ENCODE data around the gene KCNH1. TPM values are rescaled to one million over a fixed set of nuclear protein-coding genes. Genes with fewer than 3 reads are reported as not detected.

KCNH1 gene
- total and polyA plus RNA-seq, 2 experiments from 2014 or later, result 0.28 TPM; not detected in 1

DNA sequence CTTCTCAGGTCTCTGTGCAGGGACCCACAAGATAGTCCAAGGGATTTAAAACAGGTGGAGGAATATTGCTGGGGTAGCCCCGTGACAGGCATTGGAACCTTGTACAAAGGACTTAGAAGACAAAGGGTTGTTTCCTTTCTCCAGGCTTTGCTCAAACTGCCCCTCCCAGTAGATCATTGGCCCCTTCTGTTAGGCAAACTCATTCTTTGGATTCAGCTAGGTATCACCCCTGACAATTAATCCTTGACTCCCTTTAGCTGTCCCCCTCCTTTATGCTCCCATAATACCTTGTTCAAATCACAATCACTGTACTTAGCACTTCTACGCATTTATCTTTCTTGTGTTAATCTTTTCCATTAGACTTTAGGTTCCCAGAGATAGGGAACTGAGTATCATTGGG lies 360.5 kb downstream of the KCNH1 start:
- Histone ChIP-seq H3K79me2 (replicated peaks; ENCODE audit: insufficient read depth) (no peaks in the 10 kb centered on the region), H3K27ac (ENCODE audit: low read depth) (no peak overlapping the region), H3K36me3 (ENCODE audit: insufficient read depth) (no peaks in the 10 kb centered on the region), H3F3A (replicated peaks; ENCODE audit: low read depth) (no peaks in the 10 kb centered on the region), H3K4me3 (no peak overlapping the region), H4K20me1 (replicated peaks; ENCODE audit: insufficient read depth) (no peaks in the 10 kb centered on the region), H3K27me3 (ENCODE audit: insufficient read depth) (no peaks in the 10 kb centered on the region), H3K9me2 (ENCODE audit: insufficient read depth) (no peaks in the 10 kb centered on the region), H2AFZ (no peak overlapping the region), H3K4me1 (ENCODE audit: insufficient read depth) (no peaks in the 10 kb centered on the region), H3K4me2 (no peak overlapping the region)
- Mint-ChIP-seq H3K4me3 (no peak overlapping the region), H3K27ac (no peak overlapping the region; the same call in 1 of the 2 replicates), H3K4me1 (peaks cover 8% of the 10 kb centered on the region), H3K27me3 (ENCODE audit: insufficient read depth, low read depth, poor library complexity) (no peaks in the 10 kb centered on the region), H3K9me3 (no peaks in the 10 kb centered on the region), H3K36me3 (ENCODE audit: low read depth) (no peaks in the 10 kb centered on the region)
- DNase-seq (ENCODE audit: low spot score) (peak; percentile 10), ATAC-seq (no peak)
- TF ChIP-seq, protein P1, sequence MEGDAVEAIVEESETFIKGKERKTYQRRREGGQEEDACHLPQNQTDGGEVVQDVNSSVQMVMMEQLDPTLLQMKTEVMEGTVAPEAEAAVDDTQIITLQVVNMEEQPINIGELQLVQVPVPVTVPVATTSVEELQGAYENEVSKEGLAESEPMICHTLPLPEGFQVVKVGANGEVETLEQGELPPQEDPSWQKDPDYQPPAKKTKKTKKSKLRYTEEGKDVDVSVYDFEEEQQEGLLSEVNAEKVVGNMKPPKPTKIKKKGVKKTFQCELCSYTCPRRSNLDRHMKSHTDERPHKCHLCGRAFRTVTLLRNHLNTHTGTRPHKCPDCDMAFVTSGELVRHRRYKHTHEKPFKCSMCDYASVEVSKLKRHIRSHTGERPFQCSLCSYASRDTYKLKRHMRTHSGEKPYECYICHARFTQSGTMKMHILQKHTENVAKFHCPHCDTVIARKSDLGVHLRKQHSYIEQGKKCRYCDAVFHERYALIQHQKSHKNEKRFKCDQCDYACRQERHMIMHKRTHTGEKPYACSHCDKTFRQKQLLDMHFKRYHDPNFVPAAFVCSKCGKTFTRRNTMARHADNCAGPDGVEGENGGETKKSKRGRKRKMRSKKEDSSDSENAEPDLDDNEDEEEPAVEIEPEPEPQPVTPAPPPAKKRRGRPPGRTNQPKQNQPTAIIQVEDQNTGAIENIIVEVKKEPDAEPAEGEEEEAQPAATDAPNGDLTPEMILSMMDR (conservative IDR thresholded peaks at IDR 0.05; ENCODE audit: low read depth in 2 of 2), result no peak
- TF ChIP-seq NANOG (IDR thresholded peaks at IDR 0.05; ENCODE audit: borderline replicate concordance) (no peak), STAT1 (IDR thresholded peaks at IDR 0.05; ENCODE audit: unreplicated experiment) (no peak), CREB1 (CRISPR knock-in tag; IDR thresholded peaks at IDR 0.05; ENCODE audit: low read depth) (no peak), ZNF114 (CRISPR knock-in tag; IDR thresholded peaks at IDR 0.05) (no peak), JUNB (IDR thresholded peaks at IDR 0.05; ENCODE audit: unreplicated experiment) (no peak), POLR2AphosphoS5 (IDR thresholded peaks at IDR 0.05; ENCODE audit: low read depth) (no peak), ZNF331 (CRISPR knock-in tag; IDR thresholded peaks at IDR 0.05; ENCODE audit: low read depth) (no peak), EZH2phosphoT487 (IDR thresholded peaks at IDR 0.05; ENCODE audit: unreplicated experiment) (no peak), EZH2 (IDR thresholded peaks at IDR 0.05; ENCODE audit: low read depth, unreplicated experiment) (no peak)
- TF ChIP-seq, protein P2, sequence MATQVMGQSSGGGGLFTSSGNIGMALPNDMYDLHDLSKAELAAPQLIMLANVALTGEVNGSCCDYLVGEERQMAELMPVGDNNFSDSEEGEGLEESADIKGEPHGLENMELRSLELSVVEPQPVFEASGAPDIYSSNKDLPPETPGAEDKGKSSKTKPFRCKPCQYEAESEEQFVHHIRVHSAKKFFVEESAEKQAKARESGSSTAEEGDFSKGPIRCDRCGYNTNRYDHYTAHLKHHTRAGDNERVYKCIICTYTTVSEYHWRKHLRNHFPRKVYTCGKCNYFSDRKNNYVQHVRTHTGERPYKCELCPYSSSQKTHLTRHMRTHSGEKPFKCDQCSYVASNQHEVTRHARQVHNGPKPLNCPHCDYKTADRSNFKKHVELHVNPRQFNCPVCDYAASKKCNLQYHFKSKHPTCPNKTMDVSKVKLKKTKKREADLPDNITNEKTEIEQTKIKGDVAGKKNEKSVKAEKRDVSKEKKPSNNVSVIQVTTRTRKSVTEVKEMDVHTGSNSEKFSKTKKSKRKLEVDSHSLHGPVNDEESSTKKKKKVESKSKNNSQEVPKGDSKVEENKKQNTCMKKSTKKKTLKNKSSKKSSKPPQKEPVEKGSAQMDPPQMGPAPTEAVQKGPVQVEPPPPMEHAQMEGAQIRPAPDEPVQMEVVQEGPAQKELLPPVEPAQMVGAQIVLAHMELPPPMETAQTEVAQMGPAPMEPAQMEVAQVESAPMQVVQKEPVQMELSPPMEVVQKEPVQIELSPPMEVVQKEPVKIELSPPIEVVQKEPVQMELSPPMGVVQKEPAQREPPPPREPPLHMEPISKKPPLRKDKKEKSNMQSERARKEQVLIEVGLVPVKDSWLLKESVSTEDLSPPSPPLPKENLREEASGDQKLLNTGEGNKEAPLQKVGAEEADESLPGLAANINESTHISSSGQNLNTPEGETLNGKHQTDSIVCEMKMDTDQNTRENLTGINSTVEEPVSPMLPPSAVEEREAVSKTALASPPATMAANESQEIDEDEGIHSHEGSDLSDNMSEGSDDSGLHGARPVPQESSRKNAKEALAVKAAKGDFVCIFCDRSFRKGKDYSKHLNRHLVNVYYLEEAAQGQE (IDR thresholded peaks at IDR 0.05; ENCODE audit: unreplicated experiment), result no peak
- TF ChIP-seq, protein P3, sequence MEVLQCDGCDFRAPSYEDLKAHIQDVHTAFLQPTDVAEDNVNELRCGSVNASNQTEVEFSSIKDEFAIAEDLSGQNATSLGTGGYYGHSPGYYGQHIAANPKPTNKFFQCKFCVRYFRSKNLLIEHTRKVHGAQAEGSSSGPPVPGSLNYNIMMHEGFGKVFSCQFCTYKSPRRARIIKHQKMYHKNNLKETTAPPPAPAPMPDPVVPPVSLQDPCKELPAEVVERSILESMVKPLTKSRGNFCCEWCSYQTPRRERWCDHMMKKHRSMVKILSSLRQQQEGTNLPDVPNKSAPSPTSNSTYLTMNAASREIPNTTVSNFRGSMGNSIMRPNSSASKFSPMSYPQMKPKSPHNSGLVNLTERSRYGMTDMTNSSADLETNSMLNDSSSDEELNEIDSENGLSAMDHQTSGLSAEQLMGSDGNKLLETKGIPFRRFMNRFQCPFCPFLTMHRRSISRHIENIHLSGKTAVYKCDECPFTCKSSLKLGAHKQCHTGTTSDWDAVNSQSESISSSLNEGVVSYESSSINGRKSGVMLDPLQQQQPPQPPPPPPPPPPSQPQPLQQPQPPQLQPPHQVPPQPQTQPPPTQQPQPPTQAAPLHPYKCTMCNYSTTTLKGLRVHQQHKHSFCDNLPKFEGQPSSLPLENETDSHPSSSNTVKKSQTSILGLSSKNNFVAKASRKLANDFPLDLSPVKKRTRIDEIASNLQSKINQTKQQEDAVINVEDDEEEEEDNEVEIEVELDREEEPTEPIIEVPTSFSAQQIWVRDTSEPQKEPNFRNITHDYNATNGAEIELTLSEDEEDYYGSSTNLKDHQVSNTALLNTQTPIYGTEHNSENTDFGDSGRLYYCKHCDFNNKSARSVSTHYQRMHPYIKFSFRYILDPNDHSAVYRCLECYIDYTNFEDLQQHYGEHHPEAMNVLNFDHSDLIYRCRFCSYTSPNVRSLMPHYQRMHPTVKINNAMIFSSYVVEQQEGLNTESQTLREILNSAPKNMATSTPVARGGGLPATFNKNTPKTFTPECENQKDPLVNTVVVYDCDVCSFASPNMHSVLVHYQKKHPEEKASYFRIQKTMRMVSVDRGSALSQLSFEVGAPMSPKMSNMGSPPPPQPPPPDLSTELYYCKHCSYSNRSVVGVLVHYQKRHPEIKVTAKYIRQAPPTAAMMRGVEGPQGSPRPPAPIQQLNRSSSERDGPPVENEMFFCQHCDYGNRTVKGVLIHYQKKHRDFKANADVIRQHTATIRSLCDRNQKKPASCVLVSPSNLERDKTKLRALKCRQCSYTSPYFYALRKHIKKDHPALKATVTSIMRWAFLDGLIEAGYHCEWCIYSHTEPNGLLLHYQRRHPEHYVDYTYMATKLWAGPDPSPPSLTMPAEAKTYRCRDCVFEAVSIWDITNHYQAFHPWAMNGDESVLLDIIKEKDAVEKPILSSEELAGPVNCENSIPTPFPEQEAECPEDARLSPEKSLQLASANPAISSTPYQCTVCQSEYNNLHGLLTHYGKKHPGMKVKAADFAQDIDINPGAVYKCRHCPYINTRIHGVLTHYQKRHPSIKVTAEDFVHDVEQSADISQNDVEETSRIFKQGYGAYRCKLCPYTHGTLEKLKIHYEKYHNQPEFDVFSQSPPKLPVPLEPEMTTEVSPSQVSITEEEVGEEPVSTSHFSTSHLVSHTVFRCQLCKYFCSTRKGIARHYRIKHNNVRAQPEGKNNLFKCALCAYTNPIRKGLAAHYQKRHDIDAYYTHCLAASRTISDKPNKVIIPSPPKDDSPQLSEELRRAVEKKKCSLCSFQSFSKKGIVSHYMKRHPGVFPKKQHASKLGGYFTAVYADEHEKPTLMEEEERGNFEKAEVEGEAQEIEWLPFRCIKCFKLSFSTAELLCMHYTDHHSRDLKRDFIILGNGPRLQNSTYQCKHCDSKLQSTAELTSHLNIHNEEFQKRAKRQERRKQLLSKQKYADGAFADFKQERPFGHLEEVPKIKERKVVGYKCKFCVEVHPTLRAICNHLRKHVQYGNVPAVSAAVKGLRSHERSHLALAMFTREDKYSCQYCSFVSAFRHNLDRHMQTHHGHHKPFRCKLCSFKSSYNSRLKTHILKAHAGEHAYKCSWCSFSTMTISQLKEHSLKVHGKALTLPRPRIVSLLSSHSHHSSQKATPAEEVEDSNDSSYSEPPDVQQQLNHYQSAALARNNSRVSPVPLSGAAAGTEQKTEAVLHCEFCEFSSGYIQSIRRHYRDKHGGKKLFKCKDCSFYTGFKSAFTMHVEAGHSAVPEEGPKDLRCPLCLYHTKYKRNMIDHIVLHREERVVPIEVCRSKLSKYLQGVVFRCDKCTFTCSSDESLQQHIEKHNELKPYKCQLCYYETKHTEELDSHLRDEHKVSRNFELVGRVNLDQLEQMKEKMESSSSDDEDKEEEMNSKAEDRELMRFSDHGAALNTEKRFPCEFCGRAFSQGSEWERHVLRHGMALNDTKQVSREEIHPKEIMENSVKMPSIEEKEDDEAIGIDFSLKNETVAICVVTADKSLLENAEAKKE (CRISPR knock-in tag; IDR thresholded peaks at IDR 0.05), result no peak
- TF ChIP-seq, protein P4, sequence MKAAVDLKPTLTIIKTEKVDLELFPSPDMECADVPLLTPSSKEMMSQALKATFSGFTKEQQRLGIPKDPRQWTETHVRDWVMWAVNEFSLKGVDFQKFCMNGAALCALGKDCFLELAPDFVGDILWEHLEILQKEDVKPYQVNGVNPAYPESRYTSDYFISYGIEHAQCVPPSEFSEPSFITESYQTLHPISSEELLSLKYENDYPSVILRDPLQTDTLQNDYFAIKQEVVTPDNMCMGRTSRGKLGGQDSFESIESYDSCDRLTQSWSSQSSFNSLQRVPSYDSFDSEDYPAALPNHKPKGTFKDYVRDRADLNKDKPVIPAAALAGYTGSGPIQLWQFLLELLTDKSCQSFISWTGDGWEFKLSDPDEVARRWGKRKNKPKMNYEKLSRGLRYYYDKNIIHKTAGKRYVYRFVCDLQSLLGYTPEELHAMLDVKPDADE (IDR thresholded peaks at IDR 0.05), result no peak

Data from GM23338 (cell line).